Dermis blood vessel endothelial cell (primary cell): ENCODE results near the gene PTPRE. TPM values are rescaled to one million over a fixed set of nuclear protein-coding genes. Genes with fewer than 3 reads are reported as not detected.

ENCODE experiments used
- DNase-seq: peaks from one replicate; pipeline ENCODE4 v3.0.0; 2010
- total RNA-seq: library from RNA; depleted of rRNA; stranded (reverse); fragments of >200 nt; gene quantifications from 2 replicates; pipeline ENCODE4 v1.2.3, GENCODE V29; 2014

PTPRE gene
- total RNA-seq, 1 donor from 2014 or later: 178 TPM

DNA sequence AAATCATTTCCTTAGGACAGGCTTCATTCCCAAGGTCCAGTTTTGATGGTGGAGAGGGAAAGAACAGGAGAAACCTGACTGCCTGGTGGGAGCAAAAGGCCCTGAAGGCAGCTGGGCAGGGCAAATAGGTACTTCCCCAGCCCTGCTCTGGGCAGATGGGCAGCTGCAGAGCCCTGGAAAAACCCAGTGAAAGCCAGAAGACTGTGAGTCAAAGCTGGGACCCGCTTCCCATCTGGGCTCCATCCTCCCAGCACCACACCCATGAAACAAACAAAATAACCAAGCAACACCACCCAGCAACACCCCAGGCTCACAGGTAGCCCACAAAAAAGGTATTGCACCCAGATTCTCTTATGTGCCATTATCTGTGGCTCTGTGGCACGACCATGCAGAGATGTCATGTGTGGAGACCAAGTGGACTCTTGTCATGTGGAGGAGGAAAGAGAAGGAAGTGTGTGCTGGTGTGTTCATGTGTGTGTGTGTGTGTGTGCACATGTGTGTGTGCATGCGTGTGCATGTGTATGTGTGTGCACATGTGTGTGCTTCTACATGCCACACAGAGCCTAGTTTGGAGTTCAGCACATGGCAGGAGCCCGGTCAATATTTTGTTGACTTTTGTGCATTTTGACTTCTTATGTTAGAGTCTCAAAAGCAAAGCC lies 24.0 kb upstream of the PTPRE start:
- DNase-seq: peak; percentile 32

DNA sequence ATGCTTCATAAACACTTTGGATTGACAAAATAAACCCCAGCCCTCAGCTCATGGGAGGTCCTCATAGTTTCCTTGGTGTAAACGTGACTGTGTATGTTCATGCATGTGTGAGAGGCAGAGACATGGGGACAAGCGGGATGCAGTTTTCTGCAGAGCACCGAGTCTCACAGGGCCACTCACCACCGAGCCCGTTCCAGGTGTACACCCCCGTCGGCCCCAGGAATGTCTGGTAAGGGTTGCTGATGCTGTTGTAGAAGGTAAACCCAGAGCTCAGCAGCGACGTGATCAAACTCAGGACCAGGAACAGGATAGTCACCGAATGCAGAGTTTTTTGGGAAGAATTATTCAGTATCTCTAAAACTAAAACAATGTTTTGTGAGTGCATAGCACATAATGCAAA lies 23.4 kb upstream of the PTPRE start:
- no peak for DNase-seq

DNA sequence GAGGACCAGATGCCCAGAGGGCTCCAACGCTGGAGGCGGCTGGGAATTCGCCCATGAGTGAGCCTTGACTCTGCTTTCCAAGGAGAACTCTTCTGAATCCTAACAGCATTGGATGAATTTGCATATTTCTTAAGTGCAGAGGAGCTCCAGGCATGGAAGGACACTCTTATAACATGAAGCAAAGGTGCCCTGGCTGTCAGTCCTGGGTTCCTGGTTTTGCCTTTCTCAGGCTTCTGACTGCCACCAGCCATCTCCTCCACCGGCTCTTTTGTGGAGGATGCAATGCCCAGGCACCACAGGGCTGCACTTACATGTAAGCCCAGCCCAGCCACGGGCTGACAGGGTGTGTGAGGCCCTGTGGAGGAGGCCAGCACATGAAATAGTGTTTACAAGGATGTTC lies 22.4 kb upstream of the PTPRE start:
- no peak for DNase-seq

DNA sequence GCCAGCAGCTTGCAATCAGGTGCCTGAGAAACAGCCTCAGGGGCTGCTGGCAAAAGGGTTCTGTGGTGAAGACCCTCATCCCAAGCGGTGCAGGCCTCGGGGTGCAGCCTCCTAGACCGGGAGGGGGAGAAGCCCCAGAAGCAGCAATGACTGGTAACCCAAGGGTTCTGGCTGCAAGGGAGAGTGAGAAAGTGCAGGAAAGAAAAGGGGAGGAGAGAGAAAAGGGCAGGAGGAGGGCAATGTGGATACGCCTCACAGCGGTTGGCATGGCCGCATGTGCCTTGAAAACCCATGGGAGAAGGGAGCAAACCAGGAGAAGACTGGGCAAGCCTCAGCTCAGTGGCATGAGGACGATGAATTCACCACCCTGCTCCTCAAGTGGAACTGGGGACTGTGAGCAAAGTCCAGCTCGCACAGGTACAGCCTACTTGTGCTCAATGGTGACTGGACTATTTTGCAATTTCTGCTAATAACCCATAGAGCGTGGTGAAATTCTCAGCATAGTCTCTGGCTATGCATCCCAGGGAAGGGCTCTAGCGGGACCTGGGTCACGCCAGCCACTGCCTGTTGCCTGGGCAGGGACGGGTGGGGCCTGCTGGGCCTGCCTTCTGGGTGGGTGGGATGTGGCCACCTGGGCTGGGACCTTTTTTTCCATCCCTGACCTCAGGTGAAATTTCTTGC lies 20.4 kb upstream of the PTPRE start:
- DNase-seq: no peak

DNA sequence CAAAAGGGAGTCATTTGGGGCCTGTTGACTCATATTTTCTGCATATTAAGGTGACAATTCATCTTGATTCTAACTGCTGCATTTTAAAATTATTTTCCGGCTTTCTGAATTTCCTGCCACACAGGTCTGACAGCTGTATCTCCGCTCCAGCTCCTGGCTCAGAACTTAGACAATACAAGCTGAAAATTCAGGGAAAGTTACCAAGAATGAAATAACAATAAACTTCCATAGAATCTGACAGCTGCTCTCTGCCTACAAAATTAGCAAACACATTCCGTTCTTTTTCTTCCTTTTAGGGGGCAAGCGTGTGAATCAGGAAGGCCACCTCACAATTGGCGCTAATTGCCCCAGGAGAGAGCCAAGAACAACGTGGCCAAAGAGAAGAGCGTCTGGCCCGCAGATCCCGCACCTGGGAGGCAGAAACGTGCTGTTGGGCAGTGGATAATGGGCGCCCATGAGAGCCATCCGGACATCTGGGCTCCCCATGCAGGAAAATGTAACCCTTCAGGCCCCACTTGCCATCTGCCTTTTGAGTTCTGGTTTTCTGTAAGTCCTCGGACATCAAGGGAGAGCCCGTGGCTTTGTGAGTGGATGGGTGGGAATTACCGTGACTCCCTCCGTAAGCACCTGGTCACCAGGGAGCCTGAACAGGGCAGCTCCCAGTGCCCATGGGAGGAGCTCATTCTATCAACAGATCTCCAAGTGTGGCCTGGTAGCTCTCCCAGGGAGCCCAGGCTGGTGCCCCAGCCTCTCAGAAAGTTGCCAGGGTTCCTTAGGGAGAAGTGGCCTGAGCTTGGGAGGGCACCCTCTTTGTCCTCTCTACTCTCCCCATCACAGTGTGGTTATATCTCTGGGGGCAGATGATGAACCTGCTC lies 19.1 kb upstream of the PTPRE start:
- DNase-seq: peak; percentile 85

DNA sequence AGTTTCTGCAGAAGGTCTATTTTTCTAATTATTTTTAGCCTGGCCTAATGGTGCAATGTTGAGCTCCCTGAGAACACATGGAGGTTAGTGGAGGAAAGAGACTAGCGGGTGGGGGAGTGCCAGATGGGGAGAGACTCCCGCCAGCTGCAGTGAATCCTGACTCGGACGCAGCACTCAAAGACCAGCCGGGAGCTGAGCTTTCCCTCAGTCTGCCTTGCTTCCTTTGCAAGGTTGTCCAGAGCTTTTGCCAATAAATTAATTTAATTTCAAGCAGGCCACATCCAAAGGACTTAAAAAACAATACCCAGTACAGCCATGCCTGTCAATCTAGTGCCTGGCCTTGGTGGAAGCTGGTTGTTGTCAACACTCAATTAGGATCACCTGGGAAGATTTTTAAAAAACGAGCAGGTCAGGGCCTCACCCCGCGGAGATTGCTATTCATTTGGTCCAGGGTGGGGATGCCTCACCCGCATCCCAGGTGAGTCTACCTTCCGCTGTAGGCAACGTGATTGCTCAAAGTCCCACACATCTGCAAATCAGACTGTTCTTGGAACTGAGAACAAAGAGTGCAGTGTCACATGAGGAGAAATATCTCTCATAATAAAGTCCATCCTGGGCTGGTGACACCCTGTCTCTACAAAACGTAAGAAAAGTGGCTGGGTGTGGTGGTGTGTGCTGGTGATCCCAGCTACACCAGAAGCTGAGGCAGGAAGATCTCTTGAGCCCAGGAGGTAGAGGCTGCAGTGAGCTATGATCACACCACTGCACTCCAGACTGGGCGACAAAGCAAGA lies 18.2 kb upstream of the PTPRE start:
- DNase-seq: no peak

DNA sequence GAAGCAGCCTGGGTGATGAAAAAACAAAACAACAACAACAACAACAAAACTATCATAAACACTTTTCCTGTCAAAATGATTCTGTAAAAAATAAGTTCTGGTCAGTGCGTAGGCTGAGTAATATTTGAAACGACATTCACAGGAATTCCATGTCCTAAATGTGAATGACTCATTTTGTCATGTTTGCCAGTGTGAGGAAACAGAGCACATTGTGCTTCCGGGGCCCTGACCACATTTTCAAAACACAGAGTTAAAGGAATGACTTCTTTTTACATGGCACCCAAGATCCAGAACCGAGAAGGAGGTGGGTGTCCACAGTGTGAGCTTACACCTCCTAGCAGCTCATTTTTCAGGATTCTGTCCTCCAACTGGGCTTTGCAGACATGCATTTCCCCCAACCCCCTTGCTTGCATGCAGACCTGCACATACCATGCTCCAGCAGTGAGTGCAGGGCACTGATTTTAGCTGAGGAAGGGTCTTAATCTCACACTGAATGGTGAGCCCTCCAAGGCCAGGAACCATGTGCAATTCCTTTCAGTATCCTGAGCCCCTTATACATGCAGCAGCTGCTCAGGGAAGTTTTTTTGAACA lies 17.2 kb upstream of the PTPRE start:
- peak; percentile 50 for DNase-seq

DNA sequence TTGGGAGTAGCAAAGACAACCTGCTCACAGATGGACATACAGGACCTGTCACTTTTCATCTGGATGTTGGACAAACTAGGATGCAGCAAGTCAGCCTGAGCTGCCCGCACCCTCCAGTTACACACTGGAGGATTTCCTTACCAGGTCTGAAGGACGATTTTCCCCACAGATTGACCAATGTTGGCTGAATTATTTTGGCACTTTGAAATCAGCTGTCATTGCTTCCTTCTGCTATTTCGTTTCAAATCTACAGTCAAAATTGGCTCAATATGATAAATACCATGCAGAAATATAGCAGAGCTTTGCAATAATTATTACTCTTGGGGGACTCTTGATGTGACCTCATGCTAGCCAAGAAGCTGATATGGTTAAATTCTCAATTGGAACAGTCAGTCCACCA lies 16.7 kb upstream of the PTPRE start:
- no peak for DNase-seq

DNA sequence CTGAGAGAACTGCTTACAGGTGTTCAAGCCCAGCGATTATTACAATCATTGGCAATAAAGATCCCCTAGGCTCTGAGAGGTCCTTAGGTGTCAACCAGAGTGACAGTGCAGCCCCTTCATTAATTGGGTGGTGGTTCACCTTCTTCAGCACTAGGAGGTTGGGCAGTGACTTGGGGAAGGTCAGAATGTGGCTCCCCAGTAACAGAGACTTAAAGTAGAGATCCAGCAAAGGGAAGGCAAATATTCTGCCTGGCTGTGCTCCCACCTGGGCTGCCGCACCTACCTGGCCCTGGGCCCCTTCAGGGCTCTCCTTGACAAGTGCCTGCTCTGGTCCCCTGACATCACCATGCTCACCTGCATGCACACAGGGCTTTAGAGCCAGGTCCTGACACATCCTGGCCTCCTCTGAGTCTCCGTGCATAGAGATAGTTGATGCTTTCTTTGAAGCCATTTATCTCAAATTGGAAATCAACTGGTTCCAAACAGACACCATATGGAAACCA lies 16.0 kb upstream of the PTPRE start:
- DNase-seq: no peak

DNA sequence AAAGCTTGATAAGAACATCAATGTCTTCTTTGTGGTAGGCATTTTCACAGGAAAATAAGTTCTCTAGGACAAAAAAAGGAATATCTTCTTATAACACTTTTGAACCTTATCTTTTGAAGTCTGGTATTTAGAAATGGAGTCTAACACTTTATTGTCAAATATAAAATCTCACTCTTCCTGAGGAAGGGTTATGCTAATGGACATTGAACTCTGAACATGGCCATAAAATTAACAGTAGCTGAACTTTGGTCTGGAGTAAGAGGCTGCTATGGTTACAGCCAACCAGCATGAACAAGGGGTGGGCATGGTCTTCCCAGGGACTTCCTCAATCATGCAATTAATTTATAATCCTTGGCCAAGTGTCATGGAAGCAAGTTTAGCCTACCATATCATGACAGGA lies 14.2 kb upstream of the PTPRE start, which contains the start of gene CLRN3:
Gene CLRN3, minus strand, starts transcription at position 199 of the 400 bp plus-strand sequence. Its CDS starts 157 bp downstream, at position 42.
- no peak for DNase-seq

DNA sequence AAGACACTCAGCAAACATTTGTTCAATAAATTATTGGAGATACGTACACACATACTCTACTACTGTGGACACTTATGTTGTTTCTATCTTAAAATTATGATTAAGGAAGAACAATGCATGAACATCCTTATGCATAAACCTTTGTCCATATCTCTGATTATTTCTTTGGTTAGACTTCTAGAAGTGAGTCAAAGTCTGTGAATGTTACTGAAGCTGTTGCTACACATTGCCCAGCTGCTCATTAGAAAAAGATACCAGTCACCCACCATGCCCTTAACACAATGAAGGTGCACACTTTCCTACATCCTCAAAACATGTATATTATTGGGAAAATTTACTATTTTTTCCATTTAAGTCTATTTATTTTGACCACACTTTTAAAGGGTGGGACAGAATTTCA lies 12.8 kb upstream of the PTPRE start:
- no peak for DNase-seq

DNA sequence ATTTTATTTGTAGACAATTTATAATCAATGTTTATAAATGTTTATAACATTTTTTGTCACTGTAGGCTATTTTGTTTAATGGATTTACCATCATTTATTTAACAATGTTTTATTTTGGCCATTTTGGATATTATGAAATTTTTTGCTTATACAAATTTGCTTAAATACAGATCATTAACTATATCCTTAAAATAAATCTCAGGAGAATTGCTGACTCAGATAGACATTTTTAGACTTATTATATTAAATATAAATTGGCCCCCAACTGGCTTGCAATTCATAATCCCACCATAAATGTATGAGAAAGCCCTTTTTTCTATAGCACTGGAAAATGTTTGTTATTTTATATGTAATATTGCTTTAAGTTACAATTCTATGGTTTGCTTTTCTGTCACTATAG lies 10.3 kb upstream of the PTPRE start:
- DNase-seq: no peak

DNA sequence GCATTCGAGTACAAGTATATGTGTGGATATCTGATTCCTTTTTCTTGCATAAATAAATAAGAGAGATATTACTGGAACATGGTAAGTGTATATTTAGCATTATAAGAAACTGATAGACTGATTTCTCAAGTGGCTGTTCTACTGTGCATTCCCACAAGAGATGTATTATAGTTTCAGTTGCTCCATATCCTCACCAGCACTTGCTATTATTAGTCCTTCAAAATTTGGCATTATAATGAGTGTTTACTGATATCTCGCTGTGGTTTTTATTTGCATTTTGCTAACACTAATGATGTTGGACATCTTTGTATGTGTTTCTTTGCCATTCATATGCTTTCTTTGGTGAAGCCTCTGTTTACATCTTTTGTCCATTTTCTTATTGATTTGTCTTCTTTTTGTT lies 9.7 kb upstream of the PTPRE start:
- no peak for DNase-seq

DNA sequence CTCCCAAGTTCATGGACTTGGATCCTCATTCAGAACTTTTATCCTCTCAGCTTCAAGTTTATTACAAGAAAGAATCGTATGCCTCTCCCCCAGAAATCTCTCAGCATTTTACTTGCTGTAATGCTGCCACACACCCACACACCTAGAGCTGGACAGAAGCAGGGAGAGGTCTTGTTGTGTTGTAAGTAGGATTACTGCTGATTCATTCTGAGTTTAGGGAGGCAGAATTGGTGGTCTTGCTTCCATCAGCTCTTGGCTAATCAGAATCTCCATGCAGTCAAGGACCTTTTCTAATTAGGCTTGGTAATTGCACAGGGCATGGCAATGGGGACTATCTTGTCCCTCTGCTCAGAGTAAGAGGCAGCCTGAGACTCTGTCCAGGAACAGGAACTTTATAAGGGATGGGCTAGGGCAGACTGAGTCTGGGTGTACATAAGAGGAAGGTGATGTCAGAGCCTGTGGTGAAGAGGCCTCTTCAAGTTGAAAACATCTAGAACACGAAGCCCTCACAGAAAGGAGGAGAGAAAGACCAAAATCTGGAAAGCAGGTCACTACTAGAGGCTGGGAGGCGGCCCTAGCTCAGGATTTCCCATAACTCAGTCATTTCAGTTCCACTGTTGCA lies 7.0 kb upstream of the PTPRE start:
- DNase-seq: no peak

DNA sequence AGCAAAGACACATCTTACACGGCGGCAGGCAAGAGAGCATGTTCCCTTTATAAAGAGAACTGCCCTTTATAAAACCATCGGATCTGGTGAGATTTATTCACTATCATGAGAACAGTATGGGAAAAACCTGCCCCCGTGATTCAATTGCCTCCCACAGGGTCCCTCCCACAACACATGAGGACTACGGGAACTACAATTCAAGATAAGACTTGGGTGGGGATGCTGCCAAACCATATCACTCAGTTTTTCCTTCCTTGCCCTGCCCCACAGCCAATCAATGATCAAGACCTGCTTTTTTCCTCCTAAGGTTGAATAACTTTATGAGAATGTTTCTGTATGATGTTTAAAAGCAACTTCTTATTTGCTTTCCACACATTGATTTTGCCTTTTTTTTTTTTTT lies 3.1 kb upstream of the PTPRE start:
- no peak for DNase-seq

DNA sequence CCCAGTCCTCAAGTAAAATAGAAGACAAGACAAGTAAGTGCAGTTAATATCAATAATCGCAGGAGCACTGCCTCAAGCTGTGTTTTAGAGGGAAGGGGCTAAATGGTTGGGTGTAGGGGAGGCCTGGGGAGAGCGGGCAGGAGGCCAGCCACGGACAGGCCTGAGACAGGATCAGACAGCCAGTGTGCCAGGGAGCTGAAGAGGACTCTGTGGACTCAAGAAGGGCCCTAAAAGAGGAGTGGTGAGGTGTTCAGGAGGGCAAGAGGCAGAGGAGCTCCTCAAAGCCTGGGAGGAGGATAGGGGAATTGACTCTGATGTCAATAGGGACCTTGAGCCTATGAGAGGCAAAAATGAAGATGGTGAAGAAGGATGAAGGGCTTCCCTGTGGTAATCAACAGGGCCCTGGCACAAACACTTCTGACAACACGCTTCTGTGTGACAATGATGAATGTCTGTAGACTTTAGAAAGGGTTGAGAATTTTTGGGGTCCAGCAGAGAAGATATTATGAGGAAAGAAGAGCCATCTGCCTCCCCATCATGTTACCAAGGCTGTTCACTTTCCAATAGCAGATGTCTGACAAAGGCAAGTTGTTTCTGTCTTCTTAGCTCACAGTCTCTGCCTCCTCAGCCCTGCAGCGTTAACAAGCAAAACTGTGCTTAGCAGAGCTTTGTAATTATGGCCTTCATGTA lies 2.4 kb upstream of the PTPRE start:
- DNase-seq: no peak

DNA sequence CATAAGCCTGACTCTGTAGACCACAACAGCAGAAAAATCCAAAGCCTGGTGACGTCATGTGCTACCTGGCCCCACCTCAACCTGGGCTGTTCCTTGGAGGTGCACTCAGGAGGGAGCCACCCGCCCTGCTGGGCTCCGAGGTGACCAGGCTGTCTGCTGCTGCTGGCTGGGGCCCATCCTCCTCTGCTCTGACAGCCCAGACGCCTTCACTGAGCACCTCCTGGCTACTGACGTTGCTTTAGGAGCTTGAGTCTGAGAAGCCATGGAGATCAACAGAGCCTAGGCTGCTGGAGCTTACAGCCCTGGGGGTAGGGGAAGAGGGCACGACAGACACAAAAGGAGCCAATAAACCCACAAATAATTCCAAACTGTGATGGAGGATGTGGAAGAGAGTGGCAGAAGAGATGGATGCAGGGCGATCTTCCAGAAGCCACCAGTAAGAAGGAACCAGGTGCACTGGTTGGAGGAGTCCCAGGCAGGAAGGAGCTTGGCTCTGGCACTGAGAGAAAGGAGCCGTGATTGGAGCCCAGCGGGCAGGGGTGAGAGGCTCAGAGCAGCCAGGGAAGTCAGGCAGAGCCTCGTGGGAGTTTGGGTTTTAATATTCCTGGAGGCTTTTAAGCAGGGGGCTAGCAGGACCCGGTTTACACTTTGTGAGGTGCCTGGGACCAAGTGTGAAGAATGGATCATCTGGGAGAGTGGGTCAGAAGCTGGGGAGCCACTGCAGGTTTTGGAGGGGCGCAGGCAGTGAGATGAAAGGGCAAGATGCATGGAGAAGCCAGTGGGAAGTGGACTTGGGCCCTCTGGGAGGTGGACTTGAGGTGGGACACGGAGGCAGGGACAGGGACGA lies 1.7 kb upstream of the PTPRE start:
- no peak for DNase-seq

DNA sequence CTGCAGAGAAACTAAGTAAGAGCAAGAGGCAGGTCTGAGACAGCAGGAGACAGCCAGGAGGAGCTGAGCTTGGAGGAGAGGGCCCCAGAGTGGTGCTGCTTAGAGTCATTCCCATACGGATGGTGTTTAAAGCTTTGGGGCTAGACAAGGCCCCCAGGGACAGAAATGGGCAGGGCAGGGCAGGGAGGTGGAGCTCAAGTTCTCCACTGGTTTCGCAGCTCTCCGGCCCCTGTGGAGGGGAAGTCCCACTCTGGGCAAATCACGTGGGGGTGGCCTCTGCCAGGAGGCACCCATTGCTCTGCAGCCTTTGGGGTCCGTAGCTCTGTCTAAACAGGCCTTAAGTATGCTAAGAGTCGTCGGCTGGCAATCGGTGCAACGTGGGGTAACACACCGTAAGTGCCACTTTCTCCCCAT lies 1.0 kb upstream of the PTPRE start:
- DNase-seq: no peak

DNA sequence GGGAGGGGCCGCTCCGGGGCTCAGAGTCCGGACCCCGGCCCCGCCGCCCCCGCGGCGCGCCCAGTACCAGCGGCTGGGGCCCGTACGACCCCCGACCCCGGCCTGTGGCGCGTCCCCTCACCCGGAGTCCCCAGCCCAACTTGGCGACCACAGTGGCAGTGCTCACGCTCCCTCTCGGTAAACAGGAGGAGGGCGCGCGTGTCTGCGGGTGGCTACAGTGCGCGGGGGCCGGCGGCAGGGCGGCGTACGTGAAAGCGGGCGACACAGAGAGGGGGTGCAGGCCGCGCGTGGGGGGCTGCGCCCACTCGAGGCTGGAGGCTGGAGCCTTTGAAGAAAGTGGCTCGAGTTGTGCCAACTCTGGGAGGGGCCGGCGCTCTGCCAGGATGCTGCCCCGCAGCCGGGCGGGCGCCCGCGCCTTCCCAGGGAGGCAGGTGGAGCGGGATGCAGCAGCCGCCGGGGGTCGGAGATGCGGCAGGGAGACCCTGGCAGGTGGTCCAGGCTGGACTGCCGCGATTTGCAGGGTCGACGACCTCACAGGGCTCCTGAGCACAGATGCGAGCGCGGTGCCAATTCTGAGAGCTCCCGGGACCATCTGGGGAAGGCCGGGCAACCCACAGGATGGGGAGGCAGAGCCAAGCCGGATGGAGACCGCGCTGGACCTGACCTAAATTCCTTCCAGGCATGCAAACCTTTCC lies 655 bp downstream of the PTPRE start:
- DNase-seq: peak; percentile 77
